HCT116 (cell line): Measurements from ENCODE around the gene TUBA8. TPM values are rescaled to one million over a fixed set of nuclear protein-coding genes. Genes with fewer than 3 reads are reported as not detected.
"Not testable (repeated sequence)": the region's sequence is repeated elsewhere in the genome, so short reads cannot be mapped to it uniquely, and the experiment has no call there.

ENCODE experiments used
- ATAC-seq: fragments of 200-7000 bp; cut with Tn5 transposase; 2 replicates; pipeline ENCODE4 v1.9.1; 2020; ENCODE audit warnings: mild to moderate bottlenecking, moderate library complexity
- BruUV-seq: library from RNA; stranded (reverse); fragments of 400-500 nt; replicated peaks from 2 replicates; lab custom pipeline; 2021; lab: Mats Ljungman, UMichigan
- CTCF ChIA-PET: fragments of 300-600 bp; sonication (Branson Sonifier 250); formaldehyde crosslinking; loops from one replicate; lab custom pipeline; 2021; ENCODE audit warnings: antibody characterized with exemption; lab: Charles Lee
- POLR2A ChIA-PET: fragments of 300-600, 350-600 bp; sonication (Branson Sonifier 250); formaldehyde crosslinking; loops from one replicate; lab custom pipeline; 2021; ENCODE audit warnings: antibody characterized with exemption; lab: Charles Lee
- RAD21 ChIA-PET, 2 experiments: fragments of 300-600 bp; sonication (Branson Sonifier 250); formaldehyde crosslinking; loops; one replicate each; lab custom pipeline; 2023; ENCODE audit warnings: low total read pairs in 2 of 2; ENCODE audit not compliant: uncharacterized antibody in 2 of 2, unreplicated experiment in 2 of 2, low non-redundant PET in 1 of 2; lab: Charles Lee
- DNase-seq: peaks from one replicate; pipeline ENCODE4 v3.0.0-alpha.2; 2010; ENCODE audit warnings: low read depth, low spot score
- H2AFZ ChIP-seq: fragments of 200-600 bp; shearing (Covaris generic), sonication (generic); 2 replicates; pipeline ENCODE4 v1.6.1; 2017; ENCODE audit warnings: low read depth, mixed run types, mixed read lengths, antibody characterized with exemption, low read length; ENCODE audit not compliant: poor library complexity, severe bottlenecking
- H3K27ac ChIP-seq: 2 replicates; pipeline ENCODE4 v1.5.1; 2012; ENCODE audit warnings: low read depth, low read length
- H3K27me3 ChIP-seq: fragments of 200-600 bp; sonication (generic); 2 replicates; pipeline ENCODE4 v1.6.1; 2016; ENCODE audit warnings: mixed run types, low read length, mixed read lengths; ENCODE audit not compliant: insufficient read depth
- H3K36me3 ChIP-seq, 2 experiments: fragments of 200-500 bp in 1 of 2; fragments of 200-600 bp in 1 of 2; sonication (Bioruptor generic) in 1 of 2; sonication (generic) in 1 of 2; 2 replicates each; pipeline versions ENCODE4 v1.5.1 to v1.6.1; 2014 to 2016; ENCODE audit warnings: low read length in 2 of 2, inconsistent platforms in 1 of 2, mixed read lengths in 1 of 2, mixed run types in 1 of 2; ENCODE audit not compliant: insufficient read depth in 2 of 2, control insufficient read depth in 1 of 2
- H3K4me1 ChIP-seq, 2 experiments: fragments of 200-600 bp in 1 of 2; sonication (generic) in 1 of 2; 2 replicates each; pipeline versions ENCODE4 v1.5.1 to v1.6.1; 2012 to 2017; ENCODE audit warnings: low read length in 2 of 2, inconsistent platforms in 1 of 2, mild to moderate bottlenecking in 1 of 2, mixed read lengths in 1 of 2, mixed run types in 1 of 2, moderate library complexity in 1 of 2; ENCODE audit not compliant: insufficient read depth in 2 of 2, control insufficient read depth in 1 of 2
- H3K4me2 ChIP-seq: fragments of 200-600 bp; sonication (generic); 2 replicates; pipeline ENCODE4 v1.6.1; 2017; ENCODE audit warnings: mixed run types, low read length, mixed read lengths
- H3K4me3 ChIP-seq, 2 experiments: fragments of 200-600 bp in 1 of 2; sonication (generic) in 1 of 2; replicated peaks in 1 of 2; 2 replicates each; pipeline ENCODE4 v1.5.1; 2011 to 2016; ENCODE audit warnings: low read length in 2 of 2, control low read depth in 1 of 2, low read depth in 1 of 2, mild to moderate bottlenecking in 1 of 2, mixed read lengths in 1 of 2, mixed run types in 1 of 2
- H3K79me2 ChIP-seq: fragments of 200-600 bp; sonication (generic); 2 replicates; pipeline ENCODE4 v1.6.1; 2017; ENCODE audit warnings: mild to moderate bottlenecking, mixed run types, low read length, moderate library complexity, mixed read lengths; ENCODE audit not compliant: insufficient read depth
- H3K9ac ChIP-seq: fragments of 200-600 bp; sonication (generic); 2 replicates; pipeline ENCODE4 v1.6.1; 2016; ENCODE audit warnings: low read length, mixed read lengths
- H3K9me2 ChIP-seq: fragments of 200-600 bp; sonication (generic), shearing (Covaris generic); 2 replicates; pipeline ENCODE4 v1.6.1; 2017; ENCODE audit warnings: mixed run types, mild to moderate bottlenecking, moderate library complexity; ENCODE audit not compliant: insufficient read depth
- H3K9me3 ChIP-seq, 2 experiments: fragments of 200-500 bp in 1 of 2; fragments of 200-600 bp in 1 of 2; sonication (Bioruptor generic) in 1 of 2; sonication (generic) in 1 of 2; 2 replicates each; pipeline ENCODE4 v1.6.1; 2014 to 2017; ENCODE audit warnings: low read length in 2 of 2, mixed read lengths in 2 of 2, inconsistent platforms in 1 of 2, low read depth in 1 of 2, mild to moderate bottlenecking in 1 of 2, mixed run types in 1 of 2, moderate library complexity in 1 of 2; ENCODE audit not compliant: control insufficient read depth in 1 of 2, insufficient read depth in 1 of 2
- H4K20me1 ChIP-seq: fragments of 200-600 bp; sonication (generic), shearing (Covaris generic); 2 replicates; pipeline ENCODE4 v1.6.1; 2017; ENCODE audit warnings: mixed run types, mild to moderate bottlenecking, moderate library complexity; ENCODE audit not compliant: insufficient read depth
- CEBPB ChIP-seq: IDR thresholded peaks from 2 replicates; pipeline ENCODE4 v1.6.1; 2012; ENCODE audit warnings: low read depth
- EGR1 ChIP-seq: IDR thresholded peaks from 2 replicates; pipeline ENCODE4 v1.6.1; 2012; ENCODE audit warnings: low read depth
- ELF1 ChIP-seq: IDR thresholded peaks from 2 replicates; pipeline ENCODE4 v1.6.1; 2012; ENCODE audit warnings: low read depth, borderline replicate concordance
- EZH2 ChIP-seq: fragments of 200-600 bp; sonication (generic); IDR thresholded peaks from 2 replicates; pipeline ENCODE4 v1.6.1; 2017; ENCODE audit warnings: antibody characterized with exemption, mixed run types
- EZH2phosphoT487 ChIP-seq: fragments of 200-600 bp; IDR thresholded peaks from 2 replicates; pipeline ENCODE4 v1.6.1; 2018; ENCODE audit warnings: antibody characterized with exemption, borderline replicate concordance
- FOSL1 ChIP-seq: IDR thresholded peaks from 2 replicates; pipeline ENCODE4 v1.6.1; 2012; ENCODE audit warnings: low read depth
- JUND ChIP-seq: IDR thresholded peaks from 2 replicates; pipeline ENCODE4 v1.6.1; 2012
- POLR2A ChIP-seq: IDR thresholded peaks from 2 replicates; pipeline ENCODE4 v1.7.0; 2011; ENCODE audit warnings: borderline replicate concordance; ENCODE audit not compliant: insufficient read depth, insufficient read length; ENCODE audit errors: extremely low read depth
- SIN3A ChIP-seq: IDR thresholded peaks from 2 replicates; pipeline ENCODE4 v1.6.1; 2012; ENCODE audit warnings: low read depth
- SP1 ChIP-seq: IDR thresholded peaks from 2 replicates; pipeline ENCODE4 v1.6.1; 2012; ENCODE audit warnings: low read depth
- SRF ChIP-seq: IDR thresholded peaks from 2 replicates; pipeline ENCODE4 v1.6.1; 2012; ENCODE audit warnings: low read depth
- YY1 ChIP-seq: IDR thresholded peaks from 2 replicates; pipeline ENCODE4 v1.6.1; 2011; ENCODE audit warnings: low read length, low read depth, moderate library complexity, mild to moderate bottlenecking; ENCODE audit not compliant: insufficient replicate concordance; ENCODE audit errors: extremely low read depth
- ZFX ChIP-seq: fragments of 450-650 bp; IDR thresholded peaks from 2 replicates; pipeline ENCODE4 v1.6.1; 2017
- intact Hi-C: fragments of 100-400 bp; cut with micrococcal nuclease; formaldehyde crosslinking; loops from 2 replicates; pipeline ENCODE4 v1.10.0; 2022
- total RNA-seq: library from RNA; stranded (reverse); gene quantifications from one replicate; pipeline ENCODE4 v1.2.1, GENCODE V29; 2021; ENCODE audit not compliant: unreplicated experiment
- TF ChIP-seq, protein P1 (sequence below): IDR thresholded peaks from 2 replicates; pipeline ENCODE4 v1.6.1; 2012
- TF ChIP-seq, protein P2 (sequence below): IDR thresholded peaks from 2 replicates; pipeline ENCODE4 v1.6.1; 2012
- TF ChIP-seq, protein P3 (sequence below): IDR thresholded peaks from 2 replicates; pipeline ENCODE4 v1.6.1; 2012; ENCODE audit warnings: low read depth

TUBA8 gene
- total RNA-seq, 1 experiment from 2014 or later: 2.3 TPM

DNA sequence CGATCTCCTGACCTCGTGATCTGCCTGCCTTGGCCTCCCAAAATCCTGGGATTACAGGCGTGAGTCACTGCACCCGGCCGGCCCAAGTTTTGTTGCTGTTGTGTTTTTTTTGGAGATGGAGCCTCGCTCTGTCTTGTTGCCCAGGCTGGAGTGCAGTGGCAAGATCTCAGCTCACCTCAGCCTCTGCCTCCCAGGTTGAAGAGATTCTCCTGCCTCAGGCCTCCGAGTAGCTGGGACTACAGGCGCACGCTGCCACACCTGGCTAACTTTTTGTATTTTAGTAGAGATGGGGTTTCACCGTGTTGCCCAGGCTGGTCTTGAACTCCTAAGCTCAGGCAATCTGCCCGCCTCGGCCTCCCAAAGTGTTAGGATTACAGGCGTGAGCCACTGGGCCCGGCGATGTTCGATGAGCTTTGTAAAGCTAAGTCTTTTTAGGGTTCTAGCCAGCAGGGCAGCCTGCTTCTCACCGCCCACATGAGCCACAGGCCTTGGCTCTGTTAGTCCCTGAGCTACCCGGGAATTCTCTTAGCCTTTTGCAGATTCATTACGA lies 12.9 kb downstream of the TUBA8 start:
- POLR2A ChIA-PET, RAD21 ChIA-PET, H3K4me1 ChIP-seq, H2AFZ ChIP-seq, H3K4me3 ChIP-seq, H3K9ac ChIP-seq, H3K27me3 ChIP-seq, H3K36me3 ChIP-seq, H4K20me1 ChIP-seq, H3K79me2 ChIP-seq, H3K4me2 ChIP-seq, H3K9me2 ChIP-seq, DNase-seq, H3K9me3 ChIP-seq, H3K27ac ChIP-seq, BruUV-seq, ATAC-seq, intact Hi-C loops, CTCF ChIA-PET: not testable (repeated sequence)

DNA sequence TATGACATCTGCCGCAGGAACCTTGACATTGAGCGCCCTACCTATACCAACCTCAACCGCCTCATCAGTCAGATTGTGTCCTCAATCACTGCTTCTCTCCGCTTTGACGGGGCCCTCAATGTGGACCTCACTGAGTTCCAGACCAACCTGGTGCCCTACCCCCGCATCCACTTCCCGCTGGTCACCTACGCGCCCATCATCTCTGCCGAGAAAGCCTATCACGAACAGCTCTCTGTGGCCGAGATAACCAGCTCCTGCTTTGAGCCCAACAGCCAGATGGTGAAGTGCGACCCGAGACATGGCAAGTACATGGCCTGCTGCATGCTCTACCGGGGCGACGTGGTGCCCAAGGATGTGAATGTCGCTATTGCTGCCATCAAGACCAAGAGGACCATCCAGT lies 16.0 kb downstream of the TUBA8 start:
- RAD21 ChIA-PET: no interaction called here
- Histone ChIP-seq H3K9me3 (no peaks in the 10 kb centered on the region), H4K20me1 (no peaks in the 10 kb centered on the region), H3K27me3 (no peaks in the 10 kb centered on the region), H3K9ac (no peak overlapping the region), H3K79me2 (no peaks in the 10 kb centered on the region), H3K4me1 (no peaks in the 10 kb centered on the region), H3K9me2 (no peaks in the 10 kb centered on the region), H3K4me3 (no peak overlapping the region), H3K4me2 (no peak overlapping the region), H3K36me3 (no peaks in the 10 kb centered on the region), H3K27ac (no peak overlapping the region), H2AFZ (no peak overlapping the region)
- BruUV-seq: no TSS peak
- CTCF ChIA-PET: no interaction called here
- ATAC-seq (no peak), DNase-seq (no peak)
- no peak for TF ChIP-seq SRF
- TF ChIP-seq, protein P1, sequence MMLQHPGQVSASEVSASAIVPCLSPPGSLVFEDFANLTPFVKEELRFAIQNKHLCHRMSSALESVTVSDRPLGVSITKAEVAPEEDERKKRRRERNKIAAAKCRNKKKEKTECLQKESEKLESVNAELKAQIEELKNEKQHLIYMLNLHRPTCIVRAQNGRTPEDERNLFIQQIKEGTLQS: no peak
- TF ChIP-seq FOSL1: no peak
- no peak for TF ChIP-seq ZFX
- no peak for TF ChIP-seq EGR1
- TF ChIP-seq CEBPB: no peak
- no peak for TF ChIP-seq EZH2
- no peak for TF ChIP-seq ELF1
- TF ChIP-seq EZH2phosphoT487: no peak
- TF ChIP-seq SP1: no peak
- TF ChIP-seq, protein P2, sequence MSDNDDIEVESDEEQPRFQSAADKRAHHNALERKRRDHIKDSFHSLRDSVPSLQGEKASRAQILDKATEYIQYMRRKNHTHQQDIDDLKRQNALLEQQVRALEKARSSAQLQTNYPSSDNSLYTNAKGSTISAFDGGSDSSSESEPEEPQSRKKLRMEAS: no peak
- TF ChIP-seq JUND: no peak
- TF ChIP-seq POLR2A: no peak
- TF ChIP-seq YY1: no peak
- TF ChIP-seq SIN3A: no peak
- TF ChIP-seq, protein P3, sequence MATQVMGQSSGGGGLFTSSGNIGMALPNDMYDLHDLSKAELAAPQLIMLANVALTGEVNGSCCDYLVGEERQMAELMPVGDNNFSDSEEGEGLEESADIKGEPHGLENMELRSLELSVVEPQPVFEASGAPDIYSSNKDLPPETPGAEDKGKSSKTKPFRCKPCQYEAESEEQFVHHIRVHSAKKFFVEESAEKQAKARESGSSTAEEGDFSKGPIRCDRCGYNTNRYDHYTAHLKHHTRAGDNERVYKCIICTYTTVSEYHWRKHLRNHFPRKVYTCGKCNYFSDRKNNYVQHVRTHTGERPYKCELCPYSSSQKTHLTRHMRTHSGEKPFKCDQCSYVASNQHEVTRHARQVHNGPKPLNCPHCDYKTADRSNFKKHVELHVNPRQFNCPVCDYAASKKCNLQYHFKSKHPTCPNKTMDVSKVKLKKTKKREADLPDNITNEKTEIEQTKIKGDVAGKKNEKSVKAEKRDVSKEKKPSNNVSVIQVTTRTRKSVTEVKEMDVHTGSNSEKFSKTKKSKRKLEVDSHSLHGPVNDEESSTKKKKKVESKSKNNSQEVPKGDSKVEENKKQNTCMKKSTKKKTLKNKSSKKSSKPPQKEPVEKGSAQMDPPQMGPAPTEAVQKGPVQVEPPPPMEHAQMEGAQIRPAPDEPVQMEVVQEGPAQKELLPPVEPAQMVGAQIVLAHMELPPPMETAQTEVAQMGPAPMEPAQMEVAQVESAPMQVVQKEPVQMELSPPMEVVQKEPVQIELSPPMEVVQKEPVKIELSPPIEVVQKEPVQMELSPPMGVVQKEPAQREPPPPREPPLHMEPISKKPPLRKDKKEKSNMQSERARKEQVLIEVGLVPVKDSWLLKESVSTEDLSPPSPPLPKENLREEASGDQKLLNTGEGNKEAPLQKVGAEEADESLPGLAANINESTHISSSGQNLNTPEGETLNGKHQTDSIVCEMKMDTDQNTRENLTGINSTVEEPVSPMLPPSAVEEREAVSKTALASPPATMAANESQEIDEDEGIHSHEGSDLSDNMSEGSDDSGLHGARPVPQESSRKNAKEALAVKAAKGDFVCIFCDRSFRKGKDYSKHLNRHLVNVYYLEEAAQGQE: no peak
- intact Hi-C loops: no loop called here
- POLR2A ChIA-PET: no interaction called here
